Stimulated activated CD4-positive, alpha-beta T cell treated with anti-CD3 and anti-CD28 coated beads, Interleukin-1b, Interleukin-23, amount 100 ng/mL, for 4 hours (primary cell): ENCODE data around the gene WWTR1.

Experiments used
- DNase-seq, 2 donors: peaks; one replicate each; pipeline ENCODE4 v3.0.0-alpha.2; 2020; ENCODE audit warnings: low read depth in 2 of 2

The WWTR1 gene

DNA sequence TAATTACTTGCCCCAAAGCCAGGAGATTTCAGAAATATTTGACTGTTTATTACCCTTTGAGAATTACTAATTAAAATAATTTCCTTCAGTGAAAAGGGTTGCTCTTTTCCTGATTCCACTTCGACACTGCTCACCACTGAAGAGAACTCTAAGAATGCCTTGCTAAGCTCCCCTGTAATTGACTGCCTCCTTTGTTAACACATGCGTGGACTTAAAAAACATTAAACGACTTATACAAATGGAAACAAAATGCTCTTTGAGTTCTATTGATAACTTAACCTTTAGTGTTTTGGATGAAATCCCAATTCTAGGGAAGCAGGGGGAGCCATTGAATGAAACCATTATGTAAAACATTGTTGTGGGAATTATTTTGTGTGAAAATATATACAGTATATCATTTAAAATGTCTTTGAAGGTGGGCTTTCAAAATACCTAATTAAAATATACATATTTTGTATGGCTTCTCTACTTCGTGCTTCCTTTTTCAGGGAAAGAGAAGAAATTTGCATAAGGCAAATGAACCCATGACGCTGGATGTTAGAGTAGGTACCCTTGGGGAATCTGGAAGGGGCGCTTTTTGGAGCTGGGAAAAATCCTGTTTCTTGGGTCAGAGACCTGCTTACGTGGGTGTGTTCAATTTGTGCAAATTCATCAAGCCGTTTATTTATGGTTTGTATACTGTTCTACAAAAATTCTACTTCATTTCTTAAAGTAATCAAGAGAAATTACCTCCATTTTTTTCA is 64.2 kb downstream of the WWTR1 start:
- DNase-seq, result no peak

- DNase-seq, result no peak
Observed at GRCh38 chr3:149592758-149593240, 65.0 kb downstream of the WWTR1 start.

- no peak for DNase-seq
Observed at GRCh38 chr3:149590691-149591441, 67.0 kb downstream of the WWTR1 start.

DNA sequence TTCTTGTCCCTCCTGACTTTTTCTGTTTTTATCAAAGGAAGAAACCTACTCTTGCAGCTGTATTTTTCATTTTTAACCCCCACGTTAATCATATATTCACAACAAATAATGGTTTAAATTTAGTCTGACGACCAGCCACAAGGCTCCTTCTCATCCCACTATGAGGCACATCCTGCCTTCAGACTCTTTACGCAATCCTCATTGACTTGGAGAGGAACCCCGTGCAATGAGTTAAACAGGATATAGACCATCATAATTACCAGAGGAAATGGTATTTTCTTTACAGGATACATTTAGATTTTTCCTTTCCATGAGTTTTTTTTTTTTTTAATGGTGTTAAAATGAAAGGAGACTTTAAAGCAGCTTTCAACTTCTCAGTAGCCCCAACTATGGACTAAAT is 68.5 kb downstream of the WWTR1 start:
- no peak for DNase-seq

- DNase-seq, result no peak
Observed at GRCh38 chr3:149588909-149589308, 68.9 kb downstream of the WWTR1 start.

- no peak for DNase-seq
Observed at GRCh38 chr3:149587383-149587782, 70.4 kb downstream of the WWTR1 start.

GRCh38 chr3:149586871-149587270 is 71.0 kb downstream of the WWTR1 start:
- no peak for DNase-seq

DNA sequence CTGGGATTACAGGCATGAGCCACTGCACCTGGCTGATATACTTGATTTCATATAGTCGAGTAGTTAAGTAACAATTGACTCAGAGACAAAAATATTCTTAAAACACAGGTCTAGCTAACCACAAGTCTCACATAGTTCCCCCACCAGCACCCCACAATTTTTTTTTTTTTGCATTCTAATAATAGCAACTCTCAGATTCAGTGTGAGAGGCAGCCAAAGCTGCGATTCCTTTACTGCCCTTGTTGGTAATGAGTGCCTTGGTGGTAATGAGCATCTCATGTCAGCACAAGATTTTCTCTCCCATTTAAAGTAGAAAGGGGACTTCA is 72.5 kb downstream of the WWTR1 start:
- no peak for DNase-seq

DNA sequence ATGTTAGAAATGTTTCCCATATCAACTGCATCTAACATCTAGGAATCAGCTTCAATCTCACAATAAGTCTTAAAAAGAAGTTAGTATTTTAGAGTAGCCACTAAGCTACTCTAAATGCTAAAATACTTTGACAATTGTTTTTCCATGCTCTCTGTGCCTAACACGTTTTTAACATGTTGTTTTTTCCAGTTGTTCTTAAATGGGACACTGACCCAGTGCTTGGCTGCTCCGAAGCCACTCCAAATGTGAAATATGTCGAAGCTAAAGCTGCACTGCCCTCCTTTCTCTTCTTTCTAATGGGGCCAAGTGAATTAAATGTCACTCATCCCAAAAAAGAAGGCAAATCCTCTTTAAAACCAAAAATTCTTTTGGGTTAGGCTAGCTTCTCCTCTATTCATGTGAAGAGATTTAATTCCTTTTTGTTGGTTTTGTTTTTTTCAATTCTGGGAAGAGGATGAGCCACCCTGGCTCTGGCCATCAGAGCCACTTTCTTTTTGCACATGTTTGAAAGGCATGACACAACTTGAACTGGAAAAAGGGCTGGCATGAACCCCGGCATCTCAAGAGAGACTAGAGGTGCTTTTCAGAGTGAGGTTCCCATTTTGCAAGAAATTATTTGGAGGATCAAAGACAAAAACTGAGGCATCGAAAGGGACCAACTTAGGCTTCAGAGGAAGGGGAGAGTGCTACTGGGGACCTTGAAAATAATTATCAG is 73.7 kb downstream of the WWTR1 start:
- no peak for DNase-seq

- DNase-seq, result no peak
Observed at GRCh38 chr3:149582395-149582794, 75.4 kb downstream of the WWTR1 start.

GRCh38 chr3:149581681-149582370 is 76.0 kb downstream of the WWTR1 start:
- DNase-seq, result no peak

DNA sequence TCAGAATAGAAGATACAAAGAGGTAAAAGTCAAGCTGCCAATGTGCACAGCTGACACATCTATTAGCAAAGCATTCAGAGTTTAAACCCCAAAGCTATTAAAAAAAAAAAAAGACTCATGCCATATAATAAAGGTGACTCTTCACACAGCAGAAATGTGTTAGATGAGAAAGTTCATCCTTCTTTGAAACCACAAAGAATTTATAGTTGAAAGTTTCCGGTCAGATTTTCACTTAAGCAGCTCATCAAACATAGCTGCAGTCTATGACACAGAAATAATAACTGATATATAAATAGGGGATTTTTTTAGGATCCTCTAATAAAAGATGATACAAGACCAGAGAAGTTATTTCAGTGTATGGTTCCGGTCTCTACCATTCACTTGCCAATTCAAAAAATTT is 76.6 kb downstream of the WWTR1 start:
- no peak for DNase-seq

DNA sequence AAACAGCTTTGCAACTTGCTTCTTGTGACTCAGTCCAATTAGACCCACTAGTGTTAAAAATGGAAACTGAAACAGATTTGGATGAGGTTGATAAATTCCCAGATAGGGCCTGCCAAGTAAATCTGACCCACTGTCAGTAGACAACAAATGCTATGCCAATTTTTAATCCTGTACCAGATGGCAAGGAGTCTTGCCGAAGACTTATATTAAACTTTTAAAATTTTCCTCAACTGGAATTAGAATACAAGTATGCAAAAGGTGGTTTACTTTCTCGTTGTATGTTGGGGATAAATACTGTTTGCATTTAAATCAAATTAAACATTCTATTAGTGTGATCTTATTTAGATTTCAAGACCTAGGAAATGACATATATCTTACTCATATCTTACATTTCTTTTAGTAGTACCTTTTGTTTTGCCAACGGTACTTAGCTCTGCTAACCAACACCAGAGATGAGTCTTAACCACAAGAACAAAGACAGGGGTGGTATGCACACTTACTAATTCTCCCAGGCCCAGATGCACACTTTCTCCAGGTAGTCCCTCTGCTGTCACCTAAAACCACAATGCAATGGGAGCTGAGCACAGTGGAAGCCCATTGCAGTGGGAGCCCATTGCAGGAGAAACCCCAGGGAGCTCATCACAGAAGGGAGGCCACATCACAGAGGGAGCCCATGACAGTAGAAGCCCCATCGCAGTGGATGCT is 77.8 kb downstream of the WWTR1 start:
- no peak for DNase-seq

- DNase-seq, result no peak
Observed at GRCh38 chr3:149579161-149579560, 78.7 kb downstream of the WWTR1 start.

- DNase-seq, result no peak
Observed at GRCh38 chr3:149577801-149578200, 80.0 kb downstream of the WWTR1 start.

GRCh38 chr3:149575961-149576564 is 81.8 kb downstream of the WWTR1 start:
- DNase-seq, result no peak

DNA sequence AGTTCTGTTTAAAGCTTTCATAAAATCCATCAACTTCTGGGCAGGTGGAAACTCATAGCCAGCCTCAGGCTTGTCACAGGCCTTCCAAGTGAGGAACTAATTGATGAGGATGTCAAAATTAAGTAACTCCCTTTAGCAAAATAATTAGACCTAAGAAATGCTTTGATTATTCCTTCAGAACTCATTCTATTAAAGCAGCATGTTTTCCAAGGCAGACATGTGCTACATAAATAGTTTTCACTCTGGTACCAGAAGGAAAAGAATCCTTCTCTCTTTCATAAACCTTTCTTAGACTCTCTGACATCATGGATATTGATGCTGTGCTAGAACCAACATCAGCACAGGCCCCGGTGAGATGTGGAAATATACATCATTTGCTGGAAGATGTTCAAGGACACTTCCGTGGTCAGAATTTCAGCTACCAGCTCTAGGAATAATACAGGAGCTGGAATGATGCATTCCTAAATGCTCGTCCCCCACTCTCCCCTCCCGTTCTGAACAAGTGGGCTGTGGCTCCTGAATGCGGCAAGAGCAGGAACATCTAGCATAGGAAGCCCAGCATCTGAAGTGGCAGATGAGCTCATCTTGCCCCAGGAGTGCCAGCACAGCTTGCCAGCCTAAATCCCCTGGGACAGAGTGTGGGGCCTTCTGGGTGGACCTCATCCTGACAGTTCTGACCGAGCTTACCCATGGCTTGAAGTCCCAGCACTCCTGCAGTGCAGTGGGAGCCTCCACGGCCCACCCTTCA is 82.4 kb downstream of the WWTR1 start:
- DNase-seq, result no peak

DNA sequence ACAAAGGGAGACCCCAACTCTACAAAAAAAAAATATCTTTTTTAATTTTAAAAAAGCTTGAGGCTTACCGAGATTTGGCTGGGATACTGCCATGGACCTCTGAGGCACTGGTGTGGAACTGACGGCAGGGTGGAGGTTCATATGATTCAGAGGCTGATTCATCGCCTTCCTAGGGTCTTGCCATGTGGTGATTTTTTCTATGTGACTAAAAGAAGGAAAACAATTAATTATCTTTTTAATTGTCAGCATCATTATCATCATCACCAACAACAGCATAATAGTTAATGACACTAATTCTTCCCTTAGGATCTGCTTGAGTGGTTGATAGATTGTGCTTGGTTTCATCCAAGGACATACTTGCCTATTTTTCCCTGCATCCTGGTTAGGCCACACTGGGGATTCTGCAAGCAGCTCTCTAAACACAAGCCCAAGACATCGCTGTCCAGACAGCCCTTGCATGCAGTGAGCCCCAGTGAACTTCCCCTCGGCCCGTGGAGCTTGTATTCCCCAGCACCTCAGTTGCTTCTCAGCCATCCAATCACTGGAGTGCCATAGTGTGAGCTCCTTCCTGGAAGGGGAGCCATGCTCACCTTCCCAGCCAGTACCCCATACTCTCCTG is 84.9 kb downstream of the WWTR1 start:
- no peak for DNase-seq

GRCh38 chr3:149571381-149571780 is 86.4 kb downstream of the WWTR1 start:
- no peak for DNase-seq

GRCh38 chr3:149570016-149570415 is 87.8 kb downstream of the WWTR1 start:
- DNase-seq, result no peak
